HG02981 (cell line): Measurements from ENCODE around the gene BZW1.
"Not testable (repeated sequence)": the region's sequence is repeated elsewhere in the genome, so short reads cannot be mapped to it uniquely, and the experiment has no call there.

Experiments
- ATAC-seq: cut with Tn5 transposase; IDR thresholded peaks from one replicate; pipeline ENCODE4 v1.9.1; 2021; ENCODE audit warnings: mild to moderate bottlenecking, moderate library complexity; ENCODE audit not compliant: unreplicated experiment

BZW1 gene

DNA sequence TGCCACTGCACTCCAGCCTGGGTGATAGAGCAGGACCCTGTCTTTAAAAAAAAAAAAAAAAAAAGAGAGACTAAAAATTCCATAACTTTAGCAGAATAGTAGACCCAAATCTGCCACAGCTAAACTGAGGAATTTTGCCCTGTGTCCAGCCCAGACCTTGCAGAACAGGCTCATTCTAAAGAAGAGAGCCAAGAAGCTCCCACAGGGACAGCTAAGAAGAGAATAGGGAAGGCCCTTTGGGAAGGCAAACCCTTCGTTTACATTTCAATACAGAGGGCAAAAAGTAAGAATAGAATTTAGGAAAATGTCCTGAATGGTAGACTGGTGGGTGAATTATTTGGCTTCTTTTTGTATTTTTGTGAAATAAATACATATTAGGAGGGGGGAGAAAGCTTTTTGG, 21.5 kb upstream of the BZW1 start:
- ATAC-seq, result no peak

DNA sequence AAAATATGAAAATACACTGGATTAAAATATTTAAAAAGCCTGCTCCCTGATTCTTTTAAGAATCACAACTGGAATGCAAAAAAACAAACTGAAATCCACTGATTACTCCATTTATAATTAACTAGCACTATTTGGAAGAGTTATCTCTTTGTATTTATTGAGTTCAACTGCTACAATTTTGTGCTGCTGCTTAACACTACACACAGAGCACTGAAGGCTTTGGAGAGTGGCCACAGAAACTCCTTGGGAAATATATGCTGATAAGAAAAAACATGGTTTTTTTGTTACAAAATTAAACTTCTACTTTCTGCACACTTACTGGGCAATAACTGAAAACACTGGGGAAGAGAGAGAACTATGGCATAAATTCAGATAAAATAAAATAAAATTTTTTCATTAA, 19.8 kb upstream of the BZW1 start:
- ATAC-seq, result no peak

DNA sequence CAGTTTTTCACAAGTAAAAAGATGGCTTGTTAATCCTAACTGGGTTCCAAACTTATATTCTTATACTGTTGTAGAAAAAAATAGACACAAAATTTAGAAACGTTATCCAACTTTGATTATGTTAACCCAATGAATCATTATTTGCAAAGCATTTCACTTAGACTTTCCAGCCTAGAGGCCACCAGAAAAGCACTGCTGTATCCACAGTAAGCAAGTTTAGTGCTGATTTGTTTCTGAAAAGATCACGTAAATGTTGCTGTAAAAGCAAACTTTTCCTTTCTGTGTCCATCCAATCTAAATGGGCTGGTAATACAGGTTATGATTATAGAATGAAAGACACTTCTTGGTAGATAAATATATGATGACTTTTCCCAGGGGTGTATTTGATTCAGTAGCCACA, 17.6 kb upstream of the BZW1 start:
- no peak for ATAC-seq

GRCh38 chr2:200795028-200795440, 16.7 kb upstream of the BZW1 start:
- no peak for ATAC-seq

DNA sequence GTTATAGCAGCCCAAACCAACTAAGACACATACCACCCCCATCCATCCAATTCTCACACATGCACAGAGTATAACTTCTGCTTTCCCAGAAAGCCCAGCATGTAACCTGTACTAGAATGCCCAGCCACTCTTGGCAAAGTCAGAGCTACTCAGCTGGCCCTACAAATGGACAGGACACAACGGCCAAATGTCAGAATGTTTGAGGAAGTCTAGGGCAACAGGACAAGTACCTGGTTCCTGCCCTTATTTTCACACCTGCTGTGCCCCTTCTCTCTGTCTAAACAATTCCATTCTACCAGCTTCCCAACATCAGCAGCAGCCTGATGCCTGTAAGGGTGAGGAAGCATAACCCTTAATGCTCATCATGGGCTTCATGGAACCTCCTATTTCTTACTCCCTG, 15.1 kb upstream of the BZW1 start:
- no peak for ATAC-seq

- ATAC-seq, result no peak
Measured at GRCh38 chr2:200797242-200797770, 14.4 kb upstream of the BZW1 start.

- no peak for ATAC-seq
Measured at GRCh38 chr2:200798514-200798913, 13.2 kb upstream of the BZW1 start.

DNA sequence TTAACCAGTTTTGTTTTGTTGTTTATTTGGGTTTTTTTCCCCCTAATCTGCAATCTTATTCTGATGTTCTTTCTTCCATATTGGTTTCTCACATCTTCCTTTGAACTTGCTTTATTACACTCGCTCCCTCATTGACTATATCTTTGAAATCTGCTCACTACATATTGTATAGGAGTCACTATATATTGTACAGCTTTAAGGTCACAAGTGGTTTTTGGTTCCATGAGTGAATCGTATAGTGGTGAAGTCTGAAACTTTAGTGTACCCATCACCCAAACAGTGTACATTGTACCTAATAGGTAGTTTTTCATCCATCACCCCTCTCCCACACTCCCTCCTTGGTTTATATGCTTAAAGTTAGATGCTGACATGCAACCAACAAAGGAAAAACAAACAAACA, 11.3 kb upstream of the BZW1 start:
- no peak for ATAC-seq

GRCh38 chr2:200801431-200801830, 10.3 kb upstream of the BZW1 start:
- not testable (repeated sequence) for ATAC-seq

- ATAC-seq, result no peak
Measured at GRCh38 chr2:200809506-200810251, 2.0 kb upstream of the BZW1 start.

- no peak for ATAC-seq
Measured at GRCh38 chr2:200810252-200810997, 1.3 kb upstream of the BZW1 start.

- no peak for ATAC-seq
Measured at GRCh38 chr2:200810998-200811332, 745 bp upstream of the BZW1 start.

GRCh38 chr2:200812122-200813022, 662 bp downstream of the BZW1 start:
- peak; percentile 35 for ATAC-seq

- ATAC-seq, result no peak
Measured at GRCh38 chr2:200814276-200814815, 2.6 kb downstream of the BZW1 start.

GRCh38 chr2:200814917-200815316, 3.2 kb downstream of the BZW1 start:
- ATAC-seq, result no peak

- not testable (repeated sequence) for ATAC-seq
Measured at GRCh38 chr2:200818732-200819131, 7.0 kb downstream of the BZW1 start.

- ATAC-seq, result no peak
Measured at GRCh38 chr2:200820573-200821234, 9.0 kb downstream of the BZW1 start.

- no peak for ATAC-seq
Measured at GRCh38 chr2:200821686-200822245, 10.1 kb downstream of the BZW1 start.

- no peak for ATAC-seq
Measured at GRCh38 chr2:200828104-200828503, 16.4 kb downstream of the BZW1 start.
